22Rv1 (cell line): ENCODE measurements around the gene AZIN2.

Source experiments
- CTCF ChIP-seq: fragments of 450-650 bp; IDR thresholded peaks from 2 replicates; pipeline ENCODE4 v1.5.1; 2017; ENCODE audit warnings: mild to moderate bottlenecking
- ZFX ChIP-seq: fragments of 450-650 bp; IDR thresholded peaks from 2 replicates; pipeline ENCODE4 v1.6.1; 2017; ENCODE audit warnings: antibody characterized with exemption, borderline replicate concordance

GRCh38 chr1:33085332-33085731 lies 4.4 kb downstream of the AZIN2 start:
- TF ChIP-seq CTCF (no peak), ZFX (no peak)
